PFSK-1 (cell line): ENCODE measurements around the gene PPEF1.

Source experiments
- FOXP2 ChIP-seq: optimal IDR thresholded peaks from 2 replicates; pipeline ENCODE3; 2011; ENCODE audit warnings: borderline replicate concordance, control low read depth, inconsistent platforms; ENCODE audit not compliant: insufficient read depth; ENCODE audit errors: extremely low read length, extremely low read depth
- POLR2AphosphoS5 ChIP-seq: IDR thresholded peaks from 2 replicates; pipeline ENCODE4 v1.6.1; 2012; ENCODE audit warnings: low read depth, mild to moderate bottlenecking, control low read depth, low read length, moderate library complexity
- REST ChIP-seq, 2 experiments: IDR thresholded peaks; 2 replicates each; pipeline versions ENCODE4 v1.6.1 to v1.8.0; 2011 to 2012; ENCODE audit warnings: low read depth in 2 of 2, low read length in 2 of 2, control low read depth in 1 of 2, inconsistent platforms in 1 of 2, mild to moderate bottlenecking in 1 of 2, moderate library complexity in 1 of 2; ENCODE audit not compliant: insufficient read depth in 1 of 2
- SIN3A ChIP-seq: IDR thresholded peaks from 2 replicates; pipeline ENCODE4 v1.6.1; 2012; ENCODE audit warnings: mild to moderate bottlenecking, low read length, moderate library complexity, borderline replicate concordance; ENCODE audit not compliant: insufficient read depth
- TAF1 ChIP-seq: IDR thresholded peaks from 2 replicates; pipeline ENCODE4 v1.6.1; 2012; ENCODE audit warnings: low read length, control low read depth, borderline replicate concordance; ENCODE audit not compliant: insufficient read depth

PPEF1 gene

GRCh38 chrX:18793601-18794089, 86.2 kb downstream of the PPEF1 start:
- TF ChIP-seq SIN3A, result no peak
- TF ChIP-seq REST (IDR thresholded peaks at IDR 0.05; ENCODE audit: insufficient read depth in 1 of 2, low read depth in 2 of 2, low read length in 2 of 2), result no peak
- TF ChIP-seq POLR2AphosphoS5, result no peak
- TF ChIP-seq TAF1, result no peak

GRCh38 chrX:18797141-18797540, 89.7 kb downstream of the PPEF1 start:
- TF ChIP-seq REST (IDR thresholded peaks at IDR 0.05; ENCODE audit: insufficient read depth in 1 of 2, low read depth in 2 of 2, low read length in 2 of 2) (no peak), POLR2AphosphoS5 (no peak), SIN3A (no peak), TAF1 (no peak), FOXP2 (no peak)

GRCh38 chrX:18799911-18800310, 92.5 kb downstream of the PPEF1 start:
- TF ChIP-seq TAF1, result no peak
- no peak for TF ChIP-seq FOXP2
- no peak for TF ChIP-seq SIN3A
- TF ChIP-seq REST (IDR thresholded peaks at IDR 0.05; ENCODE audit: insufficient read depth in 1 of 2, low read depth in 2 of 2, low read length in 2 of 2), result no peak
- TF ChIP-seq POLR2AphosphoS5, result no peak

GRCh38 chrX:18809641-18810040, 102.2 kb downstream of the PPEF1 start:
- no peak for TF ChIP-seq REST (IDR thresholded peaks at IDR 0.05; ENCODE audit: insufficient read depth in 1 of 2, low read depth in 2 of 2, low read length in 2 of 2)
- TF ChIP-seq POLR2AphosphoS5, result no peak
- TF ChIP-seq TAF1, result no peak
- no peak for TF ChIP-seq FOXP2
- no peak for TF ChIP-seq SIN3A

DNA sequence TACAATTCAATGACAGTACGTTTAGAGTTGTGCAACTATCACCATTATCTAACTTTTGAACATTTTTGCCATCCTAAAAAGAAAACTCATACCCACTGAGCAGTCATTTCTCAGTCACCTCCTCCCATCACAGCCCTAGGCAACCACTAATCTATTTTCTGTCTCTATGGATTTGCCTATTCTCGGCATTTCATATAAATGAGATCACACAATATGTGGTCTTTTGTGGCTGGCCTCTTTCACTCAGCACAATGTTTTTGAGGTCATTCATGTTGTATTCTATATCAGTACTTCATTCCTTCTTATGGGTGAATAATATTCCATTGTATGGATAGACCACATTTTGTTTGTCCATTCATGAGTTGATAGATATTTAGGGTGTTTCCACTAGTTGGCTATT, 103.0 kb downstream of the PPEF1 start:
- TF ChIP-seq POLR2AphosphoS5, result no peak
- TF ChIP-seq SIN3A, result no peak
- TF ChIP-seq REST (IDR thresholded peaks at IDR 0.05; ENCODE audit: insufficient read depth in 1 of 2, low read depth in 2 of 2, low read length in 2 of 2), result no peak
- no peak for TF ChIP-seq TAF1
- no peak for TF ChIP-seq FOXP2
